ENCODE results near the gene SLC25A14. TPM values are rescaled to one million over a fixed set of nuclear protein-coding genes. Genes with fewer than 3 reads are reported as not detected.
"Not testable (repeated sequence)": the region's sequence is repeated elsewhere in the genome, so short reads cannot be mapped to it uniquely, and the experiment has no call there.

The SLC25A14 gene
- polyA plus RNA-seq, 1 donor from 2014 or later = 150 TPM

GRCh38 chrX:130301977-130302376 is 37.7 kb upstream of the SLC25A14 start:
- Histone ChIP-seq H3K9me2 (ENCODE audit: insufficient read depth, low read length) (no peaks in the 10 kb centered on the region), H3K9ac (ENCODE audit: low read length) (no peak overlapping the region), H3K4me3 (ENCODE audit: low read length) (no peak overlapping the region), H3K79me2 (replicated peaks; ENCODE audit: insufficient read depth, low read length) (no peaks in the 10 kb centered on the region), H3K9me3 (ENCODE audit: low read length) (no peaks in the 10 kb centered on the region), H3K27ac (ENCODE audit: low read length) (no peak overlapping the region), H3F3A (ENCODE audit: insufficient read depth, low read length, poor library complexity, severe bottlenecking) (no peaks in the 10 kb centered on the region), H2AFZ (ENCODE audit: low read depth, low read length) (no peak overlapping the region), H3K4me2 (ENCODE audit: low read length) (no peak overlapping the region), H4K20me1 (ENCODE audit: insufficient read depth) (no peaks in the 10 kb centered on the region), H3K27me3 (ENCODE audit: insufficient read depth, low read depth, low read length) (no peaks in the 10 kb centered on the region), H3K36me3 (ENCODE audit: insufficient read depth, low read length) (no peaks in the 10 kb centered on the region)
- TF ChIP-seq RAD21 (conservative IDR thresholded peaks at IDR 0.05) (no peak), SMC3 (conservative IDR thresholded peaks at IDR 0.05; ENCODE audit: poor library complexity) (no peak), EZH2 (IDR thresholded peaks at IDR 0.05; ENCODE audit: borderline replicate concordance, insufficient read depth, low read length, poor library complexity, severe bottlenecking) (no peak), EP300 (conservative IDR thresholded peaks at IDR 0.05; ENCODE audit: poor library complexity, severe bottlenecking) (no peak), CTCF (IDR thresholded peaks at IDR 0.05; ENCODE audit: poor library complexity, severe bottlenecking) (no peak), REST (IDR thresholded peaks at IDR 0.05; ENCODE audit: borderline replicate concordance) (no peak), MXI1 (conservative IDR thresholded peaks at IDR 0.05; ENCODE audit: poor library complexity, severe bottlenecking) (no peak), TAF1 (IDR thresholded peaks at IDR 0.05; ENCODE audit: low read depth) (no peak), POLR2AphosphoS5 (IDR thresholded peaks at IDR 0.05) (no peak)

GRCh38 chrX:130304587-130305368 is 34.9 kb upstream of the SLC25A14 start:
- H2AFZ ChIP-seq (ENCODE audit: low read depth, low read length) = no peak overlapping the region
- no peak overlapping the region for H3K4me3 ChIP-seq (ENCODE audit: low read length)
- H3K27ac ChIP-seq (ENCODE audit: low read length) = no peak overlapping the region
- H3K9ac ChIP-seq (ENCODE audit: low read length) = no peak overlapping the region
- H3K9me3 ChIP-seq (ENCODE audit: low read length) = no peaks in the 10 kb centered on the region
- no peaks in the 10 kb centered on the region for H3K27me3 ChIP-seq (ENCODE audit: insufficient read depth, low read depth, low read length)
- no peaks in the 10 kb centered on the region for H3F3A ChIP-seq (ENCODE audit: insufficient read depth, low read length, poor library complexity, severe bottlenecking)
- no peaks in the 10 kb centered on the region for H3K36me3 ChIP-seq (ENCODE audit: insufficient read depth, low read length)
- H3K79me2 ChIP-seq (replicated peaks; ENCODE audit: insufficient read depth, low read length) = no peaks in the 10 kb centered on the region
- TF ChIP-seq EZH2 (IDR thresholded peaks at IDR 0.05; ENCODE audit: borderline replicate concordance, insufficient read depth, low read length, poor library complexity, severe bottlenecking) (no peak), MXI1 (conservative IDR thresholded peaks at IDR 0.05; ENCODE audit: poor library complexity, severe bottlenecking) (no peak), REST (IDR thresholded peaks at IDR 0.05; ENCODE audit: borderline replicate concordance) (no peak), SMC3 (conservative IDR thresholded peaks at IDR 0.05; ENCODE audit: poor library complexity) (no peak), CTCF (IDR thresholded peaks at IDR 0.05; ENCODE audit: poor library complexity, severe bottlenecking) (no peak), POLR2AphosphoS5 (IDR thresholded peaks at IDR 0.05) (no peak), TAF1 (IDR thresholded peaks at IDR 0.05; ENCODE audit: low read depth) (no peak), EP300 (conservative IDR thresholded peaks at IDR 0.05; ENCODE audit: poor library complexity, severe bottlenecking) (no peak), RAD21 (conservative IDR thresholded peaks at IDR 0.05) (no peak)
- no peak overlapping the region for H3K4me2 ChIP-seq (ENCODE audit: low read length)
- no peaks in the 10 kb centered on the region for H3K9me2 ChIP-seq (ENCODE audit: insufficient read depth, low read length)
- no peaks in the 10 kb centered on the region for H4K20me1 ChIP-seq (ENCODE audit: insufficient read depth)

GRCh38 chrX:130319886-130320285 is 19.8 kb upstream of the SLC25A14 start:
- not testable (repeated sequence) for H4K20me1 ChIP-seq (ENCODE audit: insufficient read depth); H3K4me2 ChIP-seq (ENCODE audit: low read length); H3K79me2 ChIP-seq (replicated peaks; ENCODE audit: insufficient read depth, low read length); H3K4me3 ChIP-seq (ENCODE audit: low read length); H3K9me3 ChIP-seq (ENCODE audit: low read length); H3K9ac ChIP-seq (ENCODE audit: low read length); H3K27ac ChIP-seq (ENCODE audit: low read length); H3K36me3 ChIP-seq (ENCODE audit: insufficient read depth, low read length); H3F3A ChIP-seq (ENCODE audit: insufficient read depth, low read length, poor library complexity, severe bottlenecking); H2AFZ ChIP-seq (ENCODE audit: low read depth, low read length); H3K9me2 ChIP-seq (ENCODE audit: insufficient read depth, low read length); H3K27me3 ChIP-seq (ENCODE audit: insufficient read depth, low read depth, low read length)

Data from neural cell (in vitro differentiated cells).